Osteoblast (primary cell): Measurements from ENCODE around the gene CRAT. TPM values are rescaled to one million over a fixed set of nuclear protein-coding genes. Genes with fewer than 3 reads are reported as not detected.
A peak's percentile ranks its signal among the peaks of the same experiment; 100 is the strongest.

ENCODE experiments used
- DNase-seq: peaks from one replicate; pipeline ENCODE4 v3.0.0; 2011; ENCODE audit warnings: low spot score, mixed read lengths; ENCODE audit not compliant: insufficient read length; ENCODE audit errors: missing footprints
- H2AFZ ChIP-seq: 2 replicates; pipeline ENCODE4 v1.6.0; 2011; ENCODE audit warnings: mild to moderate bottlenecking, low read length
- H3K27ac ChIP-seq: 2 replicates; pipeline ENCODE4 v1.5.1; 2011; ENCODE audit warnings: mild to moderate bottlenecking, low read depth, low read length, moderate library complexity
- H3K27me3 ChIP-seq: 2 replicates; pipeline ENCODE4 v1.6.0; 2012; ENCODE audit warnings: mild to moderate bottlenecking, control low read depth, inconsistent platforms, low read length, moderate library complexity; ENCODE audit not compliant: insufficient read depth
- H3K36me3 ChIP-seq: 2 replicates; pipeline ENCODE4 v1.5.1; 2011; ENCODE audit warnings: mild to moderate bottlenecking, low read length, control low read depth, moderate library complexity; ENCODE audit not compliant: insufficient read depth
- H3K4me1 ChIP-seq: 2 replicates; pipeline ENCODE4 v1.5.1; 2011; ENCODE audit warnings: mild to moderate bottlenecking, low read length, control low read depth, moderate library complexity; ENCODE audit not compliant: insufficient read depth
- H3K4me2 ChIP-seq: 2 replicates; pipeline ENCODE4 v1.6.0; 2011; ENCODE audit warnings: mild to moderate bottlenecking, low read length; ENCODE audit not compliant: insufficient read depth
- H3K4me3 ChIP-seq: fragments of 200-600 bp; sonication (generic); 3 replicates; pipeline ENCODE4 v1.5.1; 2012; ENCODE audit warnings: mild to moderate bottlenecking, low read length, inconsistent platforms; ENCODE audit not compliant: insufficient read depth
- H3K79me2 ChIP-seq: 2 replicates; pipeline ENCODE4 v1.6.0; 2012; ENCODE audit warnings: mild to moderate bottlenecking, low read length, control low read depth, inconsistent platforms; ENCODE audit not compliant: insufficient read depth
- H3K9me3 ChIP-seq: 2 replicates; pipeline ENCODE4 v1.5.1; 2011; ENCODE audit warnings: low read depth, low read length, control low read depth
- H4K20me1 ChIP-seq: 2 replicates; pipeline ENCODE4 v1.6.0; 2012; ENCODE audit warnings: mild to moderate bottlenecking, low read length, control low read depth; ENCODE audit not compliant: insufficient read depth
- total RNA-seq: library from RNA; depleted of rRNA; stranded (reverse); fragments of >200 nt; gene quantifications from 2 replicates; pipeline ENCODE4 v1.2.3, GENCODE V29; 2012
- TF ChIP-seq, protein P1 (sequence below): IDR thresholded peaks from 2 replicates; pipeline ENCODE4 v1.5.1; 2011; ENCODE audit warnings: mild to moderate bottlenecking, low read depth, low read length, moderate library complexity; ENCODE audit errors: extremely low read depth

Gene CRAT
- total RNA-seq, 1 donor, result 79.6 TPM

DNA sequence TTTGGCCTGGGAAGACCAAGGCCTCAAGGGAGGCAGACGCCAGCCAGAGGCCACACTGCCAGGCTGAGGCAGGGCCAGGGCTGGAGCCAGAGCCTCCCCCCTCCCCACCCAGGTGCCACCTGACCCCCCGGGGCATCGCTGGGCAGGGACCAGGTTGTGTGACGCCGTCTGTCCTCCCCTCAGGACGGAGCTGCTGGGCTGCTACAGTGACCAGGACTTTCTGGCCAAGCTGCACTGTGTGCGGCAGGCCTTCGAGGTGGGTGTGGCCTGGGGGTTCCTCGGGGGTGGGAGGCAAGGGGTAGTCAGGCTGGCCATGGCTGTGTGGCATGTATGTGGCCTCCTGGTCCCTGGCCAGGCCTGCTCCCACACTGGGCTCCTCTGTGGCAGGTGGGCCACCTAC, 47.5 kb downstream of the CRAT start:
- Histone ChIP-seq H4K20me1 (peaks cover 4% of the 10 kb centered on the region), H3K27me3 (no peaks in the 10 kb centered on the region), H3K4me1 (peaks cover 15% of the 10 kb centered on the region), H3K4me2 (no peak overlapping the region), H3K4me3 (no peak overlapping the region), H3K79me2 (no peaks in the 10 kb centered on the region), H3K9me3 (no peaks in the 10 kb centered on the region), H3K36me3 (peaks cover 44% of the 10 kb centered on the region), H3K27ac (no peak overlapping the region), H2AFZ (no peak overlapping the region)
- peak; percentile 37 for DNase-seq
- TF ChIP-seq, protein P1, sequence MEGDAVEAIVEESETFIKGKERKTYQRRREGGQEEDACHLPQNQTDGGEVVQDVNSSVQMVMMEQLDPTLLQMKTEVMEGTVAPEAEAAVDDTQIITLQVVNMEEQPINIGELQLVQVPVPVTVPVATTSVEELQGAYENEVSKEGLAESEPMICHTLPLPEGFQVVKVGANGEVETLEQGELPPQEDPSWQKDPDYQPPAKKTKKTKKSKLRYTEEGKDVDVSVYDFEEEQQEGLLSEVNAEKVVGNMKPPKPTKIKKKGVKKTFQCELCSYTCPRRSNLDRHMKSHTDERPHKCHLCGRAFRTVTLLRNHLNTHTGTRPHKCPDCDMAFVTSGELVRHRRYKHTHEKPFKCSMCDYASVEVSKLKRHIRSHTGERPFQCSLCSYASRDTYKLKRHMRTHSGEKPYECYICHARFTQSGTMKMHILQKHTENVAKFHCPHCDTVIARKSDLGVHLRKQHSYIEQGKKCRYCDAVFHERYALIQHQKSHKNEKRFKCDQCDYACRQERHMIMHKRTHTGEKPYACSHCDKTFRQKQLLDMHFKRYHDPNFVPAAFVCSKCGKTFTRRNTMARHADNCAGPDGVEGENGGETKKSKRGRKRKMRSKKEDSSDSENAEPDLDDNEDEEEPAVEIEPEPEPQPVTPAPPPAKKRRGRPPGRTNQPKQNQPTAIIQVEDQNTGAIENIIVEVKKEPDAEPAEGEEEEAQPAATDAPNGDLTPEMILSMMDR, result no peak

DNA sequence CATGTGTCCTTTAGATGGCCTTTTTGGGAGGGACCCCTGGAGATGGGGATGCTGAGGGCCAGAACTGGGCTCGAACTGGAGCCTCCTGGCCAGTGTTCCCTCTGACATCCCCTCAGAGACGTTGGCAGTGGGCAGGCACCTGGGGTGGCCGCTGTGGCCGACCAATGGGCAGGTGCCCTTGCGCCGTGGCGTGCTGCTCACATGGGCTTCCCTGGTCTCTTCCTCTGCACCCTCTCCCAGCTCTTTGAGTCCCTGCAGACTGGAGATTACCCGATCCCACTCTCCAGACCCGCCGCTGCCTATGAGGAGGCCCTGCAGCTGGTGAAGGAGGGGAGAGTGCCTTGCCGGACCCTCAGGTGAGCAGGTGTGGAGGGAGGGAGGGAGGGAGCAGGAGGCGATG, 49.6 kb downstream of the CRAT start:
- peak; percentile 66 for DNase-seq
- H4K20me1 ChIP-seq, result peaks cover 4% of the 10 kb centered on the region

DNA sequence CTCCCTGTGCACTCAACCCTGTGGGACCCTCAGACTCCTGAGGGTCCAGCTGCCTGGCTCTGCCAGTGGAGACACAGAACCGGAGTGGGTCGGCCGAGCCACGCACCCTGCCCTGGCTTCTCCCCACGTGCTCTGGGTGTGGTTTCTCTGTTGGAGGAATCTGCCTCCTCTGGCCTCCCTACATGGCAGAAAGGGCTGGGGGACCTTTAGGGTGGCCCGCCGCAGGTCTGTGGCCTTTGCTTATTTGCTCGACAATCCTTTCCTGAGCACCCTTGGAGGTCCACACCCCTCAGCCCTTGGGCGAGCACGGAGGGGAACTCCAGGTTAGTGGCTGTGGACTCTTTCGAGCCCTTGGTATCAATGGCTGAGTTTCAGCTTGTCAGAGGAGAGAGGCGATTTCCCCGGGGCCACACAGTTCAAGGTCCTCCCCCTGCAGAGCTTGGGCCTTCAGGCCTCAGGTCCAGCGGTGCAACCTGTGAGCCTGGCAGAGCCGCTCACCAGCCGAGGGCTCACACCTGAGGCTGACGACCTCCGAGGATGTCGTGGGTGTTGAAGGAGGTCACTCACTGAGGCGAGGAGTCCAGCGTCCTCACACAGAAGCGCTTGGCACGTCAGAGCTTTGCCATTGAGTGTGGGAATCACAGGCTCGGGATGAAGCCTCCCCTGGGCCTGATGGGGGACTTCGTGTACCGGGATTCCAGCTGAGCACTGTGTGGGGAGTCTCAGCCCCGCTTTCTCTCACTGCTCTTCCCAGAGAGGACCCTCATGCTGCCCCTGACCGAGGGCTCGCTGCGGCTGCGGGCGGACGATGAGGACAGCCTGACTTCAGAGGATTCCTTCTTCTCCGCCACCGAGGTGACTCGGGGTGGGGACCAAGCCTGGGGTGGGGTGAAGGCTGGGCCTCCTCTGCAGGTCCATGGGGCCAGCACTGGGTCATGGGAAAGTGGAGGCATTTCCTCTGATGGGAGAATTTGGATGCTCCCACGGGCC, 50.5 kb downstream of the CRAT start:
- peaks cover 18% of the 10 kb centered on the region for H3K4me1 ChIP-seq
- H3K9me3 ChIP-seq, result no peaks in the 10 kb centered on the region
- H3K4me3 ChIP-seq, result no peak overlapping the region
- peaks cover 35% of the 10 kb centered on the region for H3K36me3 ChIP-seq
- H3K27me3 ChIP-seq, result no peaks in the 10 kb centered on the region
- TF ChIP-seq, protein P1, result no peak
- H3K4me2 ChIP-seq, result peak overlapping the region; percentile 43
- no peak overlapping the region for H2AFZ ChIP-seq
- H4K20me1 ChIP-seq, result peaks cover 4% of the 10 kb centered on the region
- H3K27ac ChIP-seq, result peak overlapping the region; percentile 23
- no peaks in the 10 kb centered on the region for H3K79me2 ChIP-seq
- DNase-seq, result peak; percentile 75

More for the DNA sequence above, 49.6 kb downstream of the CRAT start:
- no peaks in the 10 kb centered on the region for H3K79me2 ChIP-seq
- no peak overlapping the region for H3K4me2 ChIP-seq
- no peaks in the 10 kb centered on the region for H3K9me3 ChIP-seq
- peaks cover 39% of the 10 kb centered on the region for H3K36me3 ChIP-seq
- H3K4me3 ChIP-seq, result no peak overlapping the region
- H3K27me3 ChIP-seq, result no peaks in the 10 kb centered on the region
- H2AFZ ChIP-seq, result no peak overlapping the region
- no peak overlapping the region for H3K27ac ChIP-seq
- peaks cover 18% of the 10 kb centered on the region for H3K4me1 ChIP-seq
- TF ChIP-seq, protein P1, result no peak
